Mucosa of rectum (tissue), 2 donors: ENCODE results near the gene ULK2.
A peak's percentile ranks its signal among the peaks of the same experiment; 100 is the strongest.
"Not testable (repeated sequence)": the region's sequence is repeated elsewhere in the genome, so short reads cannot be mapped to it uniquely, and the experiment has no call there.

Source experiments
- H3K27ac ChIP-seq, 2 donors: one replicate each; pipeline ENCODE4 v1.7.0; 2013; ENCODE audit warnings: inconsistent platforms in 2 of 2, low read depth in 2 of 2, low read length in 2 of 2
- H3K27me3 ChIP-seq, 2 donors: one replicate each; pipeline ENCODE4 v1.7.0; 2013; ENCODE audit warnings: low read length in 2 of 2; ENCODE audit not compliant: control insufficient read depth in 2 of 2, insufficient read depth in 2 of 2
- H3K36me3 ChIP-seq, 2 donors: one replicate each; pipeline ENCODE4 v1.7.0; 2013; ENCODE audit warnings: low read length in 2 of 2; ENCODE audit not compliant: control insufficient read depth in 2 of 2, insufficient read depth in 2 of 2
- H3K4me1 ChIP-seq, 2 donors: one replicate each; pipeline ENCODE4 v1.7.0; 2013; ENCODE audit warnings: low read length in 2 of 2, mild to moderate bottlenecking in 1 of 2; ENCODE audit not compliant: control insufficient read depth in 2 of 2, insufficient read depth in 2 of 2
- H3K4me3 ChIP-seq, 2 donors: one replicate each; pipeline ENCODE4 v1.7.0; 2013; ENCODE audit warnings: low read length in 2 of 2
- H3K9ac ChIP-seq, 2 donors: one replicate each; pipeline ENCODE4 v1.7.0; 2013; ENCODE audit warnings: low read length in 2 of 2, low read depth in 1 of 2, mild to moderate bottlenecking in 1 of 2
- H3K9me3 ChIP-seq, 2 donors: one replicate each; pipeline ENCODE4 v1.7.0; 2013; ENCODE audit warnings: low read length in 2 of 2; ENCODE audit not compliant: control insufficient read depth in 2 of 2
- donor health status: healthy.
- donor health status: Normal muscosa, but diverticular disease.

Gene ULK2

GRCh38 chr17:19769946-19770652 is 97.6 kb downstream of the ULK2 start:
- Histone ChIP-seq H3K27ac (no peak overlapping the region), H3K36me3 (peaks cover 0 to 2% of the 10 kb centered on the region in 2 donors), H3K4me3 (no peak overlapping the region), H3K9ac (no peak overlapping the region), H3K9me3 (no peaks in the 10 kb centered on the region), H3K4me1 (peaks cover 0 to 2% of the 10 kb centered on the region in 2 donors), H3K27me3 (no peaks in the 10 kb centered on the region)

GRCh38 chr17:19768046-19768782 is 99.5 kb downstream of the ULK2 start:
- no peaks in the 10 kb centered on the region for H3K27me3 ChIP-seq
- H3K27ac ChIP-seq = no peak overlapping the region
- H3K9ac ChIP-seq = no peak overlapping the region

GRCh38 chr17:19766421-19767270 is 101.1 kb downstream of the ULK2 start:
- H3K27ac ChIP-seq = no peak overlapping the region
- peaks cover 0 to 2% of the 10 kb centered on the region in 2 donors for H3K4me1 ChIP-seq
- no peak overlapping the region for H3K9ac ChIP-seq
- no peak overlapping the region for H3K4me3 ChIP-seq
- no peaks in the 10 kb centered on the region for H3K27me3 ChIP-seq
- H3K36me3 ChIP-seq = no peaks in the 10 kb centered on the region
- no peaks in the 10 kb centered on the region for H3K9me3 ChIP-seq

More at GRCh38 chr17:19768046-19768782, 99.5 kb downstream of the ULK2 start:
- Histone ChIP-seq H3K36me3 (no peaks in the 10 kb centered on the region), H3K4me1 (peaks cover 0 to 2% of the 10 kb centered on the region in 2 donors), H3K9me3 (no peaks in the 10 kb centered on the region), H3K4me3 (no peak overlapping the region)

GRCh38 chr17:19766016-19766415 is 101.7 kb downstream of the ULK2 start:
- Histone ChIP-seq H3K9ac (no peak overlapping the region), H3K27me3 (no peaks in the 10 kb centered on the region)

GRCh38 chr17:19763991-19764390 is 103.7 kb downstream of the ULK2 start:
- H3K4me3 ChIP-seq, H3K4me1 ChIP-seq, H3K27me3 ChIP-seq, H3K36me3 ChIP-seq, H3K27ac ChIP-seq, H3K9me3 ChIP-seq, H3K9ac ChIP-seq: not testable (repeated sequence)

More at GRCh38 chr17:19766016-19766415, 101.7 kb downstream of the ULK2 start:
- H3K27ac ChIP-seq = no peak overlapping the region
- H3K36me3 ChIP-seq = no peaks in the 10 kb centered on the region
- H3K9me3 ChIP-seq = no peaks in the 10 kb centered on the region
- H3K4me3 ChIP-seq = no peak overlapping the region
- peaks cover 0 to 2% of the 10 kb centered on the region in 2 donors for H3K4me1 ChIP-seq

GRCh38 chr17:19763416-19763815 is 104.3 kb downstream of the ULK2 start:
- no peak overlapping the region for H3K9ac ChIP-seq
- no peak overlapping the region for H3K27ac ChIP-seq
- no peak overlapping the region for H3K4me3 ChIP-seq
- no peaks in the 10 kb centered on the region for H3K9me3 ChIP-seq
- no peaks in the 10 kb centered on the region for H3K27me3 ChIP-seq
- peaks cover 0 to 2% of the 10 kb centered on the region in 2 donors for H3K4me1 ChIP-seq
- no peaks in the 10 kb centered on the region for H3K36me3 ChIP-seq

GRCh38 chr17:19762515-19762961 is 105.2 kb downstream of the ULK2 start:
- Histone ChIP-seq H3K9ac (peak overlapping the region in 1 of 2 donors; percentile 2), H3K4me3 (no peak overlapping the region), H3K36me3 (no peaks in the 10 kb centered on the region), H3K27ac (no peak overlapping the region), H3K27me3 (no peaks in the 10 kb centered on the region), H3K9me3 (no peaks in the 10 kb centered on the region), H3K4me1 (peaks cover 0 to 2% of the 10 kb centered on the region in 2 donors)

GRCh38 chr17:19760746-19761145 is 107.0 kb downstream of the ULK2 start:
- H3K4me3 ChIP-seq = no peak overlapping the region
- H3K27ac ChIP-seq = no peak overlapping the region
- H3K4me1 ChIP-seq = no peaks in the 10 kb centered on the region
- no peaks in the 10 kb centered on the region for H3K9me3 ChIP-seq
- no peaks in the 10 kb centered on the region for H3K27me3 ChIP-seq
- no peaks in the 10 kb centered on the region for H3K36me3 ChIP-seq
- no peak overlapping the region for H3K9ac ChIP-seq

GRCh38 chr17:19759568-19760549 is 107.9 kb downstream of the ULK2 start:
- H3K9ac ChIP-seq = no peak overlapping the region
- H3K4me3 ChIP-seq = no peak overlapping the region
- no peaks in the 10 kb centered on the region for H3K4me1 ChIP-seq
- H3K9me3 ChIP-seq = no peaks in the 10 kb centered on the region
- no peak overlapping the region for H3K27ac ChIP-seq
- H3K27me3 ChIP-seq = no peaks in the 10 kb centered on the region
- no peaks in the 10 kb centered on the region for H3K36me3 ChIP-seq
